Ascending aorta (tissue), 2 donors: ENCODE data around the gene EPB41L4A. TPM values are rescaled to one million over a fixed set of nuclear protein-coding genes. Genes with fewer than 3 reads are reported as not detected.

Experiments used
- DNase-seq, 2 donors: peaks; one replicate each; pipeline ENCODE4 v3.0.0-alpha.2; 2019; ENCODE audit warnings: low spot score in 2 of 2
- H3K27ac ChIP-seq, 2 donors: fragments of 200-600 bp; sonication (generic); one replicate each; pipeline ENCODE4 v1.5.1; 2016 to 2017; ENCODE audit warnings: mild to moderate bottlenecking in 1 of 2
- H3K27me3 ChIP-seq: fragments of 200-600 bp; sonication (generic); one replicate; pipeline ENCODE4 v1.5.1; 2017
- H3K36me3 ChIP-seq, 2 donors: fragments of 200-600 bp; sonication (generic); one replicate each; pipeline ENCODE4 v1.5.1; 2016
- H3K4me1 ChIP-seq, 2 donors: fragments of 200-600 bp; sonication (generic); one replicate each; pipeline ENCODE4 v1.5.1; 2016 to 2017; ENCODE audit warnings: mild to moderate bottlenecking in 1 of 2
- H3K4me3 ChIP-seq, 2 donors: fragments of 200-600 bp; sonication (generic); one replicate each; pipeline ENCODE4 v1.5.1; 2016 to 2017; ENCODE audit warnings: mild to moderate bottlenecking in 1 of 2
- H3K9me3 ChIP-seq, 2 donors: fragments of 200-600 bp; sonication (generic); one replicate each; pipeline ENCODE4 v1.5.1; 2016
- intact Hi-C: fragments of 100-400 bp; cut with DNase I; formaldehyde crosslinking; loops from one replicate; pipeline ENCODE4 v1.15.1; 2023
- total RNA-seq: library from RNA; depleted of rRNA; stranded (reverse); fragments of >200 nt; gene quantifications from one replicate; pipeline ENCODE4 v1.1.0, GENCODE V29; 2016
- TF ChIP-seq, protein P1 (sequence below), 3 experiments: fragments of 200-600 bp in 2 of 3; fragments of 450-650 bp in 1 of 3; sonication (generic) in 2 of 3; IDR thresholded peaks; one replicate each; pipeline ENCODE4 v1.5.1; 2016 to 2019; ENCODE audit warnings: antibody characterized with exemption in 3 of 3, mild to moderate bottlenecking in 1 of 3, moderate library complexity in 1 of 3

Gene EPB41L4A
- total RNA-seq, 1 donor from 2014 or later: 9.4 TPM

DNA sequence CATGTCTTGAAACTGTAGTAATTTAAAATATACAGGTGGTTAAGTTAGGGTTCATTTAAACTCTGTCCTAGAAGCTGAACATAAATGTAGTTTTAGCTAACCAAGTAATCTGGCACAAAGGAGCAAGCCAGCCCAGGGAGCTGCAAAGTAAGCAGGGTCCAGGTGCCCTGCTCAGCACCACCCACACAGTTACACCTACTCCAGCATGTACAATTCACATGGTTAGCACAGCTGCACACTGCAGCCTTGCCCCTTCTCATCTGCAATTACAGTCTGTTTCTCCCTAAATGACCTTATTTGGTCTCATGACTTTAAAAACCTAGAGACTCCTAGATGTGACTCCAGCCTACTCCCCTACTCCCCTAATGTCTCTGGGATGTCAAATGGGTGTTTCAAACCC lies 128.4 kb downstream of the EPB41L4A start:
- H3K27ac ChIP-seq: no peak overlapping the region
- H3K9me3 ChIP-seq: no peaks in the 10 kb centered on the region
- H3K4me3 ChIP-seq: no peak overlapping the region
- no peak for DNase-seq
- no peaks in the 10 kb centered on the region for H3K27me3 ChIP-seq
- no peaks in the 10 kb centered on the region for H3K36me3 ChIP-seq
- TF ChIP-seq, protein P1, sequence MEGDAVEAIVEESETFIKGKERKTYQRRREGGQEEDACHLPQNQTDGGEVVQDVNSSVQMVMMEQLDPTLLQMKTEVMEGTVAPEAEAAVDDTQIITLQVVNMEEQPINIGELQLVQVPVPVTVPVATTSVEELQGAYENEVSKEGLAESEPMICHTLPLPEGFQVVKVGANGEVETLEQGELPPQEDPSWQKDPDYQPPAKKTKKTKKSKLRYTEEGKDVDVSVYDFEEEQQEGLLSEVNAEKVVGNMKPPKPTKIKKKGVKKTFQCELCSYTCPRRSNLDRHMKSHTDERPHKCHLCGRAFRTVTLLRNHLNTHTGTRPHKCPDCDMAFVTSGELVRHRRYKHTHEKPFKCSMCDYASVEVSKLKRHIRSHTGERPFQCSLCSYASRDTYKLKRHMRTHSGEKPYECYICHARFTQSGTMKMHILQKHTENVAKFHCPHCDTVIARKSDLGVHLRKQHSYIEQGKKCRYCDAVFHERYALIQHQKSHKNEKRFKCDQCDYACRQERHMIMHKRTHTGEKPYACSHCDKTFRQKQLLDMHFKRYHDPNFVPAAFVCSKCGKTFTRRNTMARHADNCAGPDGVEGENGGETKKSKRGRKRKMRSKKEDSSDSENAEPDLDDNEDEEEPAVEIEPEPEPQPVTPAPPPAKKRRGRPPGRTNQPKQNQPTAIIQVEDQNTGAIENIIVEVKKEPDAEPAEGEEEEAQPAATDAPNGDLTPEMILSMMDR (IDR thresholded peaks at IDR 0.05): no peak
- intact Hi-C loops: no loop called here
- no peaks in the 10 kb centered on the region for H3K4me1 ChIP-seq

DNA sequence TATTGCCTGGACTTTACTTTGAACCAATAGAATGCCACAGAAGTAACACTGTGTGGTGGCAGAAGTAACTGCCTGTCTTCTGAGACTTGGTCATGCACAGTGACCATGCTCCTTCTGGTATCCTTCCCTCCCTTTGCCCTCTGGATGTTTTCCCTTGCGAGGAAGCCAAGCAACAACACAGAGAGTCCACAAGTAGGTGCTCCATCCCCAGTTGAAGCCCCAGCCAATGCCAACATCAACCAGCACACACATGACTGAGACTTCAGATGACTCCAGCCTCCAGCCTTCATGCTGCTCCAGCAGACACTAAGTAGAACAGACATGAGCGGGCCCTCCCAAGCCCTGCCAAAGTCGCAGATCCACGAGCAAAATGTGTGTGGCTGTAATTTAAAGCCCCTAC lies 129.6 kb downstream of the EPB41L4A start:
- H3K27ac ChIP-seq: no peak overlapping the region
- TF ChIP-seq, protein P1 (IDR thresholded peaks at IDR 0.05): no peak
- no peaks in the 10 kb centered on the region for H3K4me1 ChIP-seq
- DNase-seq: no peak
- no peaks in the 10 kb centered on the region for H3K9me3 ChIP-seq
- H3K27me3 ChIP-seq: no peaks in the 10 kb centered on the region
- H3K4me3 ChIP-seq: no peak overlapping the region
- H3K36me3 ChIP-seq: no peaks in the 10 kb centered on the region
- intact Hi-C loops: no loop called here

DNA sequence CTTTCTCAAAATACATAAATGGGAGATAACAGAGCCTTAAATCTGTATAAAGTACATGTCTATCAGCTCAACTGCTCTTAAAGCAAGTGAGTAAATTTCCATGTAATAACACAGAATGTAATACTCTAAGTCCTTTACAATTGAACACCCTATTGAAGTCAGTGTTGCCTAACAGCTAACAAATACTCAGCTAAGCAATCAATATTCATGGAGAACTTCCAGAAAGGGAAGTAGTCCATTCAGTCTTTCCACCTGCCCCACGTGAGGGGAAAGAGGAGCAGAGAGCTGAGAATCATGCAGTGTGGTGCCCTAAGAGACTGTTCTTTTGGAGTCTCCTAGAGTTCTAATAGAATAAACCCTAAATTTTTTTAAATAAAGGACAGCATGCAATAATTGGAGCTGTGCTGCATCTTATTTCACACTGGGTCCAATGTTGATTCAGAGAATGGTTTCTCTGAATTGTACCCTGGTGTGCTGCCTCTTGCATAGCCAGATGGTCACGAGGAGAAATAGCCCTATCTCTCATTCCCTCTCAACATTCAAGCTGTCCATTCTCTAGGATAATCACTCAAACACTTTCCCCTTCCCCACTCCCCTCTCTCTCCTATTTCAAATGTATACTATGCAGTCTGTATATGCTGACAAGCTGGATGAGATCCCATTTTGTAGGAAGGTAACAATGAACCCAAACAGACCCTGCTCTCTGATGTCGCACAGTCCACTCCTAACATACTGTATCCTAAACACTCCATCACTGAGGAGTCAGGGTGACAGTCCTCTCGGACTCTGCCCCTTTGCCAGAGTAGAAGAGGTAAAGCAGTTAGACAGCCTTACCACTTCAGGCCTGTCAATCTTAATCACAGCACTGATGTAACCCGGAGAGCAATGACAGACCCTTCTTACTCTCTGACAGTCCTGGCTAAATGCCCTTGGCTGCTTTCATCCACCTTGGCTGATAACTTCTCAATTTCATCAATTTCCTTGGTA lies 134.8 kb downstream of the EPB41L4A start:
- DNase-seq: no peak
- Histone ChIP-seq H3K4me3 (no peak overlapping the region), H3K9me3 (no peaks in the 10 kb centered on the region), H3K4me1 (no peaks in the 10 kb centered on the region), H3K36me3 (no peaks in the 10 kb centered on the region), H3K27ac (no peak overlapping the region), H3K27me3 (no peaks in the 10 kb centered on the region)
- TF ChIP-seq, protein P1 (IDR thresholded peaks at IDR 0.05): no peak
- intact Hi-C loops: no loop called here

DNA sequence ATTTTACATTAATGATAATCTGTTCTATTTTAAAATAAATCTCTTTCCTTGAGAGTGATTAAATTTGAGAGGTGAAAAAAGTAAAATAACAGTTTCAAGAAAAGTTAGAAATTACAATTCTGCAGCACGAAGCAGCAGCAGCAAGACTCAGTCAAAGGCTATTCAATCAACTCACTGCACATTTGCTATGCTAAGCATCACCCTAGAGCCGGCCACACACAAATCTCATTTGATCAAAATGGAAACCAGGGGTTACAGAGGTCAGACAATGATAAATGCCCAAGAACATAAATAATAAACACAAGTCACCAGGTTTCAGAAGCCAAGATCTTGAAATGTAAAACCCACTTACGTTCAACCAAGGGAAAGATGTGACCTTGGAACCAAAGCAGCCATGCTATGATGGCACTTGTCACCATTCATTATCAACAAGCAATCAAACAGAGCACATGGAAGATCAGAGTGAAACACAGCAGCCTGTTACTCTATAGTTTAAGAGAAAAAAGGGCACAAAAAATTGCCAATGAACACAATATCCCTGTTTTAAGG lies 136.0 kb downstream of the EPB41L4A start:
- no peaks in the 10 kb centered on the region for H3K9me3 ChIP-seq
- TF ChIP-seq, protein P1 (IDR thresholded peaks at IDR 0.05): no peak

DNA sequence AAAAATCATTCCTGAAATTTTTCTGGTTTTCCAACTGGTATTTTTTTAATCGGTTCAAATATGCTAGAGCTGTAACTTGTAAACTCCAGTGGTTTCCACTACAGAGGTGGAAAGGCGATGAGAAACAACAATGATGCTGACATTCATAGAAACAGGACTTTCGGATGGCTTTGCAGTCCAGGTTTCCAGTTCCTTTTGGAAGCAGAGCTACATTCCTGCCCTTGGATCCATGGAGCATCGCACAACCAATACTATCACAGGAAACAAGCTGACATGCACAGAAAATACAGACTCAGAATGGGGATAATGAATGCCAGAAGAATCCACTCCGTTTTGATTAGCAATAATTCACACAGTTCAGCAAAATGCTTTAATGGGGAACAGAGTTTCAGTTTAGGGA lies 140.0 kb downstream of the EPB41L4A start:
- no peaks in the 10 kb centered on the region for H3K4me1 ChIP-seq
- no peaks in the 10 kb centered on the region for H3K27me3 ChIP-seq
- H3K36me3 ChIP-seq: no peaks in the 10 kb centered on the region
- TF ChIP-seq, protein P1 (IDR thresholded peaks at IDR 0.05): no peak
- DNase-seq: no peak
- no peaks in the 10 kb centered on the region for H3K9me3 ChIP-seq
- intact Hi-C loops: no loop called here
- no peak overlapping the region for H3K4me3 ChIP-seq
- no peak overlapping the region for H3K27ac ChIP-seq

More for the DNA sequence above, 136.0 kb downstream of the EPB41L4A start:
- Histone ChIP-seq H3K27me3 (no peaks in the 10 kb centered on the region), H3K36me3 (no peaks in the 10 kb centered on the region), H3K27ac (no peak overlapping the region), H3K4me3 (no peak overlapping the region), H3K4me1 (no peaks in the 10 kb centered on the region)
- no peak for DNase-seq
- intact Hi-C loops: no loop called here
